IMR-90 (cell line): ENCODE data around the gene NOP16. TPM values are rescaled to one million over a fixed set of nuclear protein-coding genes. Genes with fewer than 3 reads are reported as not detected.

Experiments
- ATAC-seq: fragments of 200-7000 bp; cut with Tn5 transposase; 2 replicates; pipeline ENCODE4 v1.9.1; 2020; ENCODE audit warnings: low read depth, mild to moderate bottlenecking, moderate library complexity
- BruUV-seq: library from RNA; stranded (reverse); fragments of 400-500 nt; replicated peaks from 2 replicates; lab custom pipeline; 2021; lab: Mats Ljungman, UMichigan
- CTCF ChIA-PET: fragments of 300-600 bp; formaldehyde crosslinking; extraction: SDS; loops from one replicate; lab custom pipeline; 2021; ENCODE audit warnings: antibody characterized with exemption; lab: Yijun Ruan, JAX
- POLR2A ChIA-PET: fragments of 300-600 bp; sonication (Branson Sonifier 250); formaldehyde crosslinking; loops from one replicate; lab custom pipeline; 2022; ENCODE audit warnings: antibody characterized with exemption; ENCODE audit not compliant: unreplicated experiment; lab: Charles Lee
- DNase-seq: peaks from one replicate; pipeline ENCODE4 v3.0.0; 2013
- H2AFZ ChIP-seq: replicated peaks from 2 replicates; pipeline ENCODE3; 2013; ENCODE audit warnings: low read length, mild to moderate bottlenecking; ENCODE audit not compliant: poor library complexity
- H2AK5ac ChIP-seq: 2 replicates; pipeline ENCODE4 v1.6.1; 2013; ENCODE audit warnings: low read depth, low read length, inconsistent platforms
- H2AK9ac ChIP-seq: replicated peaks from 2 replicates; pipeline ENCODE3; 2013; ENCODE audit warnings: mild to moderate bottlenecking, low read depth, low read length, moderate library complexity; ENCODE audit not compliant: poor library complexity
- H2BK120ac ChIP-seq: 2 replicates; pipeline ENCODE4 v1.6.1; 2013; ENCODE audit warnings: low read depth, low read length, inconsistent platforms
- H2BK15ac ChIP-seq: 3 replicates; pipeline ENCODE4 v1.6.1; 2013; ENCODE audit warnings: low read depth, low read length, inconsistent platforms
- H2BK20ac ChIP-seq: 2 replicates; pipeline ENCODE4 v1.6.1; 2013; ENCODE audit warnings: low read depth, mild to moderate bottlenecking, inconsistent platforms, low read length, moderate library complexity
- H2BK5ac ChIP-seq: 2 replicates; pipeline ENCODE4 v1.6.1; 2013; ENCODE audit warnings: mild to moderate bottlenecking, low read depth, low read length, inconsistent platforms; ENCODE audit not compliant: poor library complexity, severe bottlenecking
- H3K14ac ChIP-seq: replicated peaks from 2 replicates; pipeline ENCODE4 v1.6.1; 2013; ENCODE audit warnings: low read depth, low read length, inconsistent platforms
- H3K18ac ChIP-seq: 2 replicates; pipeline ENCODE4 v1.6.1; 2013; ENCODE audit warnings: low read depth, low read length, control low read depth
- H3K23ac ChIP-seq: 2 replicates; pipeline ENCODE4 v1.6.1; 2013; ENCODE audit warnings: low read depth, low read length, inconsistent platforms
- H3K27ac ChIP-seq: 2 replicates; pipeline ENCODE4 v1.5.1; 2013; ENCODE audit warnings: mild to moderate bottlenecking, control low read depth, low read length; ENCODE audit not compliant: insufficient read depth
- H3K27me3 ChIP-seq: 2 replicates; pipeline ENCODE4 v1.6.1; 2013; ENCODE audit warnings: low read length; ENCODE audit not compliant: control insufficient read depth, insufficient read depth
- H3K36me3 ChIP-seq: 2 replicates; pipeline ENCODE4 v1.6.1; 2013; ENCODE audit warnings: low read length, mixed read lengths; ENCODE audit not compliant: control insufficient read depth, insufficient read depth
- H3K4ac ChIP-seq: 2 replicates; pipeline ENCODE4 v1.6.1; 2013; ENCODE audit warnings: low read depth, low read length, inconsistent platforms
- H3K4me1 ChIP-seq: 2 replicates; pipeline ENCODE4 v1.6.1; 2013; ENCODE audit warnings: low read length, mixed read lengths; ENCODE audit not compliant: control insufficient read depth, insufficient read depth
- H3K4me2 ChIP-seq: 2 replicates; pipeline ENCODE4 v1.6.1; 2013; ENCODE audit warnings: low read depth, mild to moderate bottlenecking, control low read depth, low read length, moderate library complexity
- H3K4me3 ChIP-seq: 2 replicates; pipeline ENCODE4 v1.5.1; 2013; ENCODE audit warnings: low read depth, mild to moderate bottlenecking, control low read depth, low read length, moderate library complexity; ENCODE audit not compliant: insufficient read depth
- H3K56ac ChIP-seq: 2 replicates; pipeline ENCODE4 v1.6.1; 2013; ENCODE audit warnings: low read length, inconsistent platforms; ENCODE audit not compliant: insufficient read depth; ENCODE audit errors: extremely low read depth
- H3K79me1 ChIP-seq, 2 experiments: 2 replicates each; pipeline ENCODE4 v1.6.1; 2013; ENCODE audit warnings: low read length in 2 of 2, inconsistent platforms in 1 of 2, low read depth in 1 of 2
- H3K9ac ChIP-seq: 2 replicates; pipeline ENCODE4 v1.6.1; 2013; ENCODE audit warnings: low read depth, low read length, control low read depth
- H3K9me1 ChIP-seq: 2 replicates; pipeline ENCODE4 v1.6.1; 2013; ENCODE audit warnings: low read length, inconsistent platforms; ENCODE audit not compliant: insufficient read depth
- H3K9me3 ChIP-seq: 2 replicates; pipeline ENCODE4 v1.6.1; 2013; ENCODE audit warnings: low read length; ENCODE audit not compliant: control insufficient read depth, insufficient read depth
- H4K20me1 ChIP-seq: 2 replicates; pipeline ENCODE4 v1.6.1; 2013; ENCODE audit warnings: low read length, inconsistent platforms; ENCODE audit not compliant: insufficient read depth
- H4K5ac ChIP-seq: 2 replicates; pipeline ENCODE4 v1.6.1; 2013; ENCODE audit warnings: mild to moderate bottlenecking, low read depth, low read length, control low read depth
- H4K8ac ChIP-seq, 2 experiments: 2 replicates each; pipeline ENCODE4 v1.6.1; 2013; ENCODE audit warnings: low read depth in 2 of 2, low read length in 2 of 2, control low read depth in 1 of 2, inconsistent platforms in 1 of 2
- H4K91ac ChIP-seq: 2 replicates; pipeline ENCODE4 v1.6.1; 2013; ENCODE audit warnings: low read depth, low read length, inconsistent platforms; ENCODE audit not compliant: insufficient read depth
- MAZ ChIP-seq: IDR thresholded peaks from 2 replicates; pipeline ENCODE4 v1.6.1; 2012; ENCODE audit warnings: low read depth, mild to moderate bottlenecking, low read length, improper control_type of control experiment, moderate library complexity, borderline replicate concordance
- MXI1 ChIP-seq: IDR thresholded peaks from 2 replicates; pipeline ENCODE4 v1.6.1; 2012; ENCODE audit warnings: low read depth, mild to moderate bottlenecking, low read length, moderate library complexity, borderline replicate concordance
- WGBS, 2 experiments: methylation state at CpG; one replicate each; pipeline versions ENCODE4 v1.1.5 to v1.1.7; 2013; ENCODE audit warnings: missing lambda C conversion rate in 2 of 2; ENCODE audit not compliant: insufficient read length in 1 of 2; ENCODE audit errors: extremely low coverage in 2 of 2; 5-methylcytosine and 5-hydroxymethylcytosine counted together
- dilution Hi-C: fragments of 300-500 bp; cut with HindIII; formaldehyde crosslinking; loops from one replicate; pipeline ENCODE4 v1.14.3; 2018; ENCODE audit warnings: low sequenced_read_pairs; ENCODE audit not compliant: unreplicated experiment
- in situ Hi-C: fragments of 300-500 bp; cut with MboI; formaldehyde crosslinking; loops from 3 replicates; pipeline ENCODE4 v1.14.3; 2019; ENCODE audit warnings: low sequenced_read_pairs, inconsistent platforms, mixed read lengths
- intact Hi-C: fragments of 100-400 bp; cut with micrococcal nuclease; formaldehyde crosslinking; loops from 2 replicates; pipeline ENCODE4 v1.10.0; 2022
- polyA plus RNA-seq, 3 experiments: library from polyadenylated mRNA; depleted of rRNA; stranded (reverse); fragments of >200 nt; gene quantifications; 2 replicates each; pipeline ENCODE4 v1.2.3, GENCODE V29; 2012; ENCODE audit warnings: low replicate concordance in 1 of 3
- total RNA-seq: library from RNA; depleted of rRNA; stranded (reverse); fragments of >200 nt; gene quantifications from 2 replicates; pipeline ENCODE4 v1.2.3, GENCODE V29; 2012

The NOP16 gene
- total and polyA plus RNA-seq, 2 of the 4 experiments (the other 2 are of a cell fraction) = 28.0 to 60.4 TPM

GRCh38 chr5:176383248-176383905 is 5.0 kb downstream of the NOP16 start:
- Histone ChIP-seq H2BK15ac (no peak overlapping the region), H3K9ac (no peak overlapping the region), H3K27ac (no peak overlapping the region), H2AK9ac (no peak overlapping the region), H4K91ac (no peak overlapping the region), H2AFZ (no peak overlapping the region), H4K5ac (no peak overlapping the region), H4K8ac (no peak overlapping the region), H3K4me3 (no peak overlapping the region), H3K18ac (no peak overlapping the region), H3K79me1 (peaks cover 11 to 32% of the 10 kb centered on the region in 2 experiments; a peak in 3 of 4 replicates), H3K23ac (no peak overlapping the region), H3K14ac (no peak overlapping the region), H2BK5ac (no peak overlapping the region), H3K56ac (no peak overlapping the region), H3K4me2 (no peak overlapping the region), H3K9me3 (no peaks in the 10 kb centered on the region), H2AK5ac (no peak overlapping the region), H3K4ac (no peak overlapping the region), H3K9me1 (no peaks in the 10 kb centered on the region; the same call in 1 of the 2 replicates), H4K20me1 (peaks cover 3% of the 10 kb centered on the region; the same call in 1 of the 2 replicates), H3K4me1 (no peaks in the 10 kb centered on the region), H3K27me3 (no peaks in the 10 kb centered on the region), H2BK120ac (no peak overlapping the region), H2BK20ac (no peak overlapping the region), H3K36me3 (peaks cover 38% of the 10 kb centered on the region)
- ATAC-seq = no peak
- no peak for DNase-seq
- no peak for TF ChIP-seq MAZ
- TF ChIP-seq MXI1 = no peak
- ChIA-PET CTCF (no interaction called here), POLR2A (no interaction called here)
- dilution Hi-C loops (no loop called here), intact Hi-C loops (no loop called here), in situ Hi-C loops (no loop called here)
- BruUV-seq = no TSS peak
- WGBS, 2 experiments = 83% methylated on average over 4 of the region's 15 CpGs; no CpG with 5 or more reads in 1 of the 2 experiments
